Esophagus (tissue), 2 donors: ENCODE measurements around the gene HOXD12. TPM values are rescaled to one million over a fixed set of nuclear protein-coding genes. Genes with fewer than 3 reads are reported as not detected.

Source experiments
- H3K27ac ChIP-seq, 2 donors: one replicate each; pipeline ENCODE4 v1.5.1; 2013; ENCODE audit warnings: low read depth in 2 of 2, mild to moderate bottlenecking in 2 of 2, inconsistent platforms in 1 of 2, low read length in 1 of 2, moderate library complexity in 1 of 2
- H3K27me3 ChIP-seq, 2 donors: one replicate each; pipeline ENCODE4 v1.6.1; 2013; ENCODE audit warnings: low read length in 2 of 2, control low read depth in 1 of 2, mild to moderate bottlenecking in 1 of 2; ENCODE audit not compliant: insufficient read depth in 2 of 2, control insufficient read depth in 1 of 2
- H3K36me3 ChIP-seq, 2 donors: one replicate each; pipeline ENCODE4 v1.6.1; 2013; ENCODE audit warnings: low read length in 1 of 2; ENCODE audit not compliant: control insufficient read depth in 2 of 2, insufficient read depth in 2 of 2
- H3K4me1 ChIP-seq, 2 donors: one replicate each; pipeline ENCODE4 v1.6.1; 2013; ENCODE audit warnings: low read length in 1 of 2; ENCODE audit not compliant: control insufficient read depth in 2 of 2, insufficient read depth in 2 of 2
- H3K4me3 ChIP-seq, 2 donors: one replicate each; pipeline ENCODE4 v1.5.1; 2013; ENCODE audit warnings: low read length in 2 of 2, mild to moderate bottlenecking in 2 of 2, low read depth in 1 of 2, moderate library complexity in 1 of 2
- H3K9me3 ChIP-seq, 2 donors: one replicate each; pipeline ENCODE4 v1.6.1; 2013; ENCODE audit warnings: mild to moderate bottlenecking in 2 of 2, low read depth in 1 of 2, low read length in 1 of 2, moderate library complexity in 1 of 2; ENCODE audit not compliant: control insufficient read depth in 2 of 2, insufficient read depth in 1 of 2
- WGBS, 2 donors: extraction: QIAGEN DNeasy Blood & Tissue Kit; methylation state at CpG; one replicate each; pipeline ENCODE4 v1.1.7; 2013; 5-methylcytosine and 5-hydroxymethylcytosine counted together
- polyA plus RNA-seq, 2 donors: library from polyadenylated mRNA; stranded (reverse); fragments of 200-250 nt; gene quantifications; one replicate each; pipeline ENCODE4 v1.2.3, GENCODE V29; 2013
- donor health status: healthy with polysubstance abuse.
- donor health status: Bipolar disorder and iron deficiency.

Gene HOXD12
- polyA plus RNA-seq, 2 donors, result not detected

DNA sequence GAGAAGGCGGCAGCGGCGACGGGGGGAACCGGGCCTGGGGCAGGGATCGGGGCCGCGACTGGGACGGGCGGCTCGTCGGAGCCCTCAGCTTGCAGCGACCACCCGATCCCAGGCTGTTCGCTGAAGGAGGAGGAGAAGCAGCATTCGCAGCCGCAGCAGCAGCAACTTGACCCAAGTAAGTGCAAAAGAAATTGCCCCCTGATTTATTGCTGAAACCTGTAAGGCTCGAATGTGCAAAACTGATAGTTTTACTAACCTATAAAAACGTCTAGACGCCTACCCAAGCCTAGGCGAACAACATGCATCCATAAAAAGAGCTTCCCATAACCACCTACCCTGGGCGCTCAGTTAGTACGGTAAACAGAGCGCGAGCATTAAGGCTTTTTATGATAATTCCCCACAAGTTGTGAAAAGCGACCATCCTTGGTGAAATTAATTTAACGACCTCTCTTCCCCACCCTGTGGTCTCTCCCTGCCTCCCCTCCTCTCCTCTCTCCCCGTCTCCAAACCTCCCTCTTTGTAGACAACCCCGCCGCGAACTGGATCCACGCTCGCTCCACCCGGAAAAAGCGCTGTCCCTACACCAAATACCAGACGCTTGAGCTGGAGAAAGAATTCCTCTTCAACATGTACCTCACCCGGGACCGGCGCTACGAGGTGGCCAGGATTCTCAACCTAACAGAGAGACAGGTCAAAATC is 24.0 kb downstream of the HOXD12 start:
- H3K4me1 ChIP-seq, result peaks cover 0 to 6% of the 10 kb centered on the region in 2 donors
- H3K36me3 ChIP-seq, result no peaks in the 10 kb centered on the region
- no peak overlapping the region for H3K27ac ChIP-seq
- peak overlapping the region; percentile 34 to 36 for H3K4me3 ChIP-seq
- peaks cover 11 to 58% of the 10 kb centered on the region in 2 donors for H3K27me3 ChIP-seq
- peaks cover 5 to 7% of the 10 kb centered on the region in 2 donors for H3K9me3 ChIP-seq
- 9% methylated on average over 40 of the region's 40 CpGs for WGBS, 2 donors

GRCh38 chr2:176124110-176124946 is 24.7 kb downstream of the HOXD12 start:
- Histone ChIP-seq H3K36me3 (no peaks in the 10 kb centered on the region), H3K4me1 (peaks cover 1 to 8% of the 10 kb centered on the region in 2 donors), H3K9me3 (peaks cover 5 to 7% of the 10 kb centered on the region in 2 donors), H3K27me3 (peaks cover 11 to 60% of the 10 kb centered on the region in 2 donors), H3K4me3 (peak overlapping the region in 1 of 2 donors; percentile 20), H3K27ac (peak overlapping the region in 1 of 2 donors; percentile 6)
- WGBS, 2 donors, result 15 to 16% methylated on average over 34 of the region's 34 CpGs

- Histone ChIP-seq H3K4me3 (no peak overlapping the region), H3K36me3 (no peaks in the 10 kb centered on the region), H3K27me3 (peaks cover 11 to 60% of the 10 kb centered on the region in 2 donors), H3K4me1 (peaks cover 4 to 9% of the 10 kb centered on the region in 2 donors), H3K27ac (peak overlapping the region in 1 of 2 donors; percentile 6), H3K9me3 (peaks cover 5 to 7% of the 10 kb centered on the region in 2 donors)
- WGBS, 2 donors, result 23 to 40% methylated on average over 9 of the region's 9 CpGs
These were observed 25.6 kb downstream of the HOXD12 start for GRCh38 chr2:176124947-176125771.

GRCh38 chr2:176125772-176126054 is 26.1 kb downstream of the HOXD12 start:
- Histone ChIP-seq H3K9me3 (peaks cover 5 to 7% of the 10 kb centered on the region in 2 donors), H3K36me3 (no peaks in the 10 kb centered on the region), H3K4me3 (no peak overlapping the region), H3K27ac (no peak overlapping the region), H3K27me3 (peaks cover 11 to 60% of the 10 kb centered on the region in 2 donors), H3K4me1 (peaks cover 4 to 12% of the 10 kb centered on the region in 2 donors)
- WGBS, 2 donors, result 23 to 32% methylated on average over 6 of the region's 6 CpGs

GRCh38 chr2:176126929-176127773 is 27.6 kb downstream of the HOXD12 start:
- Histone ChIP-seq H3K9me3 (peaks cover 3 to 5% of the 10 kb centered on the region in 2 donors), H3K27me3 (peaks cover 15 to 52% of the 10 kb centered on the region in 2 donors), H3K4me1 (peaks cover 4 to 12% of the 10 kb centered on the region in 2 donors), H3K36me3 (no peaks in the 10 kb centered on the region), H3K4me3 (no peak overlapping the region), H3K27ac (no peak overlapping the region)
- WGBS, 2 donors, result 4% methylated on average over 13 of the region's 13 CpGs

DNA sequence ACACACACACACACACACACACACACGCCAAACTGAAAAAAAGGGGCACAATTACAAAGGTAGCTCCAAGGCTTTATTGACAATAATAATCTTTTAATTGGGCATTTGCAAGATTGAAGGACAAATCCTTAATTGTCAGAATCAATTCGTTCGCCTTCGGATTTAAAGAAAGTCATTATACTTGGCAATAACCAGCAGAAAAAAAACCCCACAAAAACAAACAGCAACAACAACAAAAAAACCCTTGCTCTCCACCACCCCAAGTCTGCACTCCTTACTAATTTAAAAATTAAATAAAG is 28.1 kb downstream of the HOXD12 start:
- WGBS, 2 donors, result 28% methylated on average over 4 of the region's 4 CpGs
- Histone ChIP-seq H3K27me3 (peaks cover 15 to 50% of the 10 kb centered on the region in 2 donors), H3K36me3 (no peaks in the 10 kb centered on the region), H3K27ac (no peak overlapping the region), H3K4me3 (no peak overlapping the region), H3K9me3 (peaks cover 3 to 5% of the 10 kb centered on the region in 2 donors), H3K4me1 (peaks cover 6 to 7% of the 10 kb centered on the region in 2 donors)

GRCh38 chr2:176128172-176128981 is 28.8 kb downstream of the HOXD12 start:
- Histone ChIP-seq H3K9me3 (peaks cover 0 to 4% of the 10 kb centered on the region in 2 donors), H3K36me3 (no peaks in the 10 kb centered on the region), H3K4me3 (peak overlapping the region; percentile 4 to 60), H3K27me3 (peaks cover 12 to 48% of the 10 kb centered on the region in 2 donors), H3K27ac (peak overlapping the region; percentile 9 to 26), H3K4me1 (peaks cover 6% of the 10 kb centered on the region in 2 donors)
- WGBS, 2 donors, result 14 to 18% methylated on average over 49 of the region's 49 CpGs

GRCh38 chr2:176128982-176129796 is 29.6 kb downstream of the HOXD12 start, which contains the start of gene HOXD8:
TSS of gene HOXD8 (plus strand) at chr2:176129705. CDS start at chr2:176130367, 662 bp downstream.
- peak within 1 kb of the TSS; percentile 37 to 51 for H3K27ac ChIP-seq
- H3K4me1 ChIP-seq, result peaks cover 6% of the 10 kb centered on the region in 2 donors
- H3K27me3 ChIP-seq, result peaks cover 10 to 51% of the 10 kb centered on the region in 2 donors
- H3K36me3 ChIP-seq, result no peaks in the 10 kb centered on the region
- 4 to 6% methylated on average over 58 to 64 of the region's 64 CpGs for WGBS, 2 donors
- H3K4me3 ChIP-seq, result peak within 1 kb of the TSS; percentile 44 to 60
- H3K9me3 ChIP-seq, result peaks cover 0 to 4% of the 10 kb centered on the region in 2 donors
